Smooth muscle cell (in vitro differentiated cells): ENCODE data around the gene ENTPD8. TPM values are rescaled to one million over a fixed set of nuclear protein-coding genes. Genes with fewer than 3 reads are reported as not detected.

Experiments
- DNase-seq: peaks from one replicate; lab custom pipeline; 2025; ENCODE audit not compliant: unreplicated experiment; lab: John Stamatoyannopoulos, UW
- H2AFZ ChIP-seq: fragments of 200-600 bp; sonication (generic); 2 replicates; pipeline ENCODE4 v1.6.0; 2016; ENCODE audit warnings: antibody characterized with exemption, low read depth, mild to moderate bottlenecking
- H3F3A ChIP-seq: fragments of 200-600 bp; sonication (generic); 2 replicates; pipeline ENCODE4 v1.6.0; 2017; ENCODE audit warnings: antibody characterized with exemption, low read depth
- H3K27ac ChIP-seq: fragments of 200-600 bp; sonication (generic); 2 replicates; pipeline ENCODE4 v1.5.1; 2016; ENCODE audit warnings: low read depth, mild to moderate bottlenecking
- H3K27me3 ChIP-seq: fragments of 200-600 bp; sonication (generic); 2 replicates; pipeline ENCODE4 v1.6.1; 2016; ENCODE audit warnings: low read depth, mild to moderate bottlenecking
- H3K36me3 ChIP-seq: fragments of 200-600 bp; sonication (generic); 2 replicates; pipeline ENCODE4 v1.5.1; 2016; ENCODE audit warnings: low read depth
- H3K4me1 ChIP-seq: fragments of 200-600 bp; sonication (generic); 2 replicates; pipeline ENCODE4 v1.5.1; 2016; ENCODE audit warnings: low read depth
- H3K4me2 ChIP-seq: fragments of 200-600 bp; sonication (generic); 2 replicates; pipeline ENCODE4 v1.6.0; 2016; ENCODE audit warnings: mild to moderate bottlenecking
- H3K4me3 ChIP-seq: fragments of 200-600 bp; sonication (generic); 2 replicates; pipeline ENCODE4 v1.5.1; 2016; ENCODE audit warnings: mild to moderate bottlenecking
- H3K79me2 ChIP-seq: fragments of 200-600 bp; sonication (generic); 2 replicates; pipeline ENCODE4 v1.6.0; 2016; ENCODE audit warnings: low read depth, mild to moderate bottlenecking
- H3K9ac ChIP-seq: fragments of 200-600 bp; sonication (generic); 2 replicates; pipeline ENCODE4 v1.6.0; 2016; ENCODE audit warnings: low read depth
- H3K9me3 ChIP-seq: fragments of 200-600 bp; sonication (generic); replicated peaks from 2 replicates; pipeline ENCODE4 v1.5.1; 2016; ENCODE audit warnings: low read depth
- H4K20me1 ChIP-seq: fragments of 200-600 bp; sonication (generic); 2 replicates; pipeline ENCODE4 v1.6.0; 2016; ENCODE audit warnings: low read depth
- WGBS: methylation state at CpG from one replicate; pipeline ENCODE4 v1.1.7; 2016; ENCODE audit warnings: low lambda C conversion rate; 5-methylcytosine and 5-hydroxymethylcytosine counted together
- polyA plus RNA-seq: library from polyadenylated mRNA; unstranded; fragments of >200 nt; fragmentation: Nextera tagmentation; extraction: Ambion mirVana; gene quantifications from 2 replicates; pipeline ENCODE4 v1.2.1, GENCODE V29; 2016
- total RNA-seq: library from RNA; depleted of rRNA; stranded (reverse); fragments of >200 nt; gene quantifications from 2 replicates; pipeline ENCODE4 v1.2.3, GENCODE V29; 2014
- TF ChIP-seq, protein P1 (sequence below): fragments of 200-600 bp; sonication (generic); IDR thresholded peaks from 2 replicates; pipeline ENCODE4 v1.5.1; 2017; ENCODE audit warnings: borderline replicate concordance, mild to moderate bottlenecking, antibody characterized with exemption; ENCODE audit not compliant: insufficient read depth, poor library complexity, severe bottlenecking

The ENTPD8 gene
- total and polyA plus RNA-seq, 2 experiments from 2014 or later = not detected

DNA sequence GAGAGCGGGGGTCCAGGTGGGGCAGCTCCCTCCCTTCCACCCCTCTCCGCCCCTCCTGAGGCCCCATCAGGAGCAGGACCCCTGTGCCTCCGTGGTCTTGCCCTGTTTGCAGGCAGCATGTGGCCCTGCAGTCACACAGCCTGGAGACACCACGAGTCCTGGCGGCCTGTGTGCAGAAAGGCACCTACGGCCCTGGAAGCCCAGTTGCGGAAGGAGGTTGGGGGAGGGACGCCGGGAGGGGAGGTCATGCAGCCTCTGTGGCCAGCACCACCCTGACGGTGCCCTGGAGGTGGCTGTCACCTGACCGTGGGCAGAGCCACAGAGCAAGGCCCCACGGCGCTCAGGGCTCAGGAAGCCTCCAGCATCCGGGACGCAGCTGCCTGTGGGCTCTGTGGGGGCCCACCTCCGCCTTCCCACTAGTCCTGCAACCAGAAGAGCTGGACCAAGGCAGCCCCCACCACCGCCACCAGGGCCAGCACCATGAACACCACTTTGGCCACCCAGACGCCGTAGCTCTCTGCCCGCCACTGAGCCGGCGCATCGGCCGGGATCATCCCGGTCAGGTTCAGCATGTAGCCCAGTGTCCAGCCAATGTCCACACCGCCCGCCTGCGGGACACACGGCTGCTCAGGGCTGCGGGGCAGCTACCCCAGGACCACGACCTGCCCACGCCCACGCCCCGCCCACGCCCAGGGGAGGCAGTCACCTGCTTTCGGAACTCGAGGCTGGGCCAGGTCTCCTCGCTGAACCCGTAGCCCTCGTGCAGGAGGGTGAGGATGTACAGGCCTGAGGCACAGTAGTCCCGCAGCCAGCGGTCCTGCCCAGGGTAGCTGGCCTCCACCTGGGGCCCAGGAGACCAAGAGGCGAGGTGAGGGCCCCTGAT, 6.4 kb downstream of the ENTPD8 start:
- Histone ChIP-seq H2AFZ (no peak overlapping the region), H3K27ac (no peak overlapping the region), H4K20me1 (no peaks in the 10 kb centered on the region), H3K9ac (no peak overlapping the region), H3K4me1 (no peaks in the 10 kb centered on the region), H3K27me3 (no peaks in the 10 kb centered on the region), H3K79me2 (no peaks in the 10 kb centered on the region), H3K4me3 (no peak overlapping the region), H3K36me3 (no peaks in the 10 kb centered on the region), H3F3A (no peaks in the 10 kb centered on the region), H3K9me3 (no peaks in the 10 kb centered on the region), H3K4me2 (no peak overlapping the region)
- WGBS = 96% methylated on average over 42 of the region's 43 CpGs
- no peak for DNase-seq
- TF ChIP-seq, protein P1, sequence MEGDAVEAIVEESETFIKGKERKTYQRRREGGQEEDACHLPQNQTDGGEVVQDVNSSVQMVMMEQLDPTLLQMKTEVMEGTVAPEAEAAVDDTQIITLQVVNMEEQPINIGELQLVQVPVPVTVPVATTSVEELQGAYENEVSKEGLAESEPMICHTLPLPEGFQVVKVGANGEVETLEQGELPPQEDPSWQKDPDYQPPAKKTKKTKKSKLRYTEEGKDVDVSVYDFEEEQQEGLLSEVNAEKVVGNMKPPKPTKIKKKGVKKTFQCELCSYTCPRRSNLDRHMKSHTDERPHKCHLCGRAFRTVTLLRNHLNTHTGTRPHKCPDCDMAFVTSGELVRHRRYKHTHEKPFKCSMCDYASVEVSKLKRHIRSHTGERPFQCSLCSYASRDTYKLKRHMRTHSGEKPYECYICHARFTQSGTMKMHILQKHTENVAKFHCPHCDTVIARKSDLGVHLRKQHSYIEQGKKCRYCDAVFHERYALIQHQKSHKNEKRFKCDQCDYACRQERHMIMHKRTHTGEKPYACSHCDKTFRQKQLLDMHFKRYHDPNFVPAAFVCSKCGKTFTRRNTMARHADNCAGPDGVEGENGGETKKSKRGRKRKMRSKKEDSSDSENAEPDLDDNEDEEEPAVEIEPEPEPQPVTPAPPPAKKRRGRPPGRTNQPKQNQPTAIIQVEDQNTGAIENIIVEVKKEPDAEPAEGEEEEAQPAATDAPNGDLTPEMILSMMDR = no peak

DNA sequence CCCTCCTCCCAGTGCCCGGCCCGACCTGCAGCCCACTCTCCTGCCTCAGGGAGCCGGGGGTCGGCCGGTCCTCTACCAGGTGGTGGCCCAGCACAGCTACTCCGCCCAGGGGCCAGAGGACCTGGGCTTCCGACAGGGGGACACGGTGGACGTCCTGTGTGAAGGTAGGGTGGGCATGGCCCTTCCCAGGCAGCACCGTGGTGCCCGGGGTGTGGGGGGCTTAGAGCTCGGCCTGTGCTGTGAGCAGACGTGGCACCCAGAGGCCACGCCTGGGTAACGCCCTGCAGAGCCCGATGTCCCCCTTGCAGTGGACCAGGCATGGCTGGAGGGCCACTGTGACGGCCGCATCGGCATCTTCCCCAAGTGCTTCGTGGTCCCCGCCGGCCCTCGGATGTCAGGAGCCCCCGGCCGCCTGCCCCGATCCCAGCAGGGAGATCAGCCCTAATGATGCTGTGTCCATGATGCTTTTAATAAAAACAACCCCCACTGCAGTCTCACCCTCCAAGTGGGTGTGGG, 7.2 kb downstream of the ENTPD8 start:
- Histone ChIP-seq H3K4me3 (no peak overlapping the region), H3K9me3 (no peaks in the 10 kb centered on the region), H3K9ac (no peak overlapping the region), H3F3A (no peaks in the 10 kb centered on the region), H3K27ac (no peak overlapping the region), H3K27me3 (no peaks in the 10 kb centered on the region), H3K4me2 (no peak overlapping the region), H3K36me3 (no peaks in the 10 kb centered on the region), H3K4me1 (no peaks in the 10 kb centered on the region), H4K20me1 (no peaks in the 10 kb centered on the region), H2AFZ (no peak overlapping the region), H3K79me2 (no peaks in the 10 kb centered on the region)
- TF ChIP-seq, protein P1 = no peak
- DNase-seq = no peak
- WGBS = 89% methylated on average over 26 of the region's 26 CpGs

DNA sequence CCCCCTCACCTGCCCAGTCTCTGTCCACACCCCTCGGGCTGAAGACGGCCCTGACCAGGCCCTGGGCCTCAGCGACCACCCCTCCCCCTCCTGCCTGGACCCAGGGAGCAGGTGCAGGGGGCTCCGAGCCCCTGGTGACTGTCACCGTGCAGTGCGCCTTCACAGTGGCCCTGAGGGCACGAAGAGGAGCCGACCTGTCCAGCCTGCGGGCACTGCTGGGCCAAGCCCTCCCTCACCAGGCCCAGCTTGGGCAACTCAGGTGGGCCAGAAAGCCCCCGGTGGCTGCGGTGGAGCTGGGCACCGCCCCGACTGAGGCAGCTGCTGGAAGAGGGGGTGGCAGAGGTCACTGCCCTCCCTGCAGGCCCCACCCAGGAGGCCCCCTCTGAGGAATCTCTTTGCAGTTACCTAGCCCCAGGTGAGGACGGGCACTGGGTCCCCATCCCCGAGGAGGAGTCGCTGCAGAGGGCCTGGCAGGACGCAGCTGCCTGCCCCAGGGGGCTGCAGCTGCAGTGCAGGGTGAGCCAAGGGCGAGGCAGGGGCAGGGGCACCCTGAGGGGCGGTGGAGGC, 7.7 kb downstream of the ENTPD8 start:
- no peak overlapping the region for H3K9ac ChIP-seq
- WGBS = 90% methylated on average over 19 of the region's 19 CpGs

More for the DNA sequence above, 7.7 kb downstream of the ENTPD8 start:
- Histone ChIP-seq H3K79me2 (no peaks in the 10 kb centered on the region), H4K20me1 (no peaks in the 10 kb centered on the region), H3K4me3 (no peak overlapping the region), H3K4me1 (no peaks in the 10 kb centered on the region), H2AFZ (no peak overlapping the region), H3K4me2 (no peak overlapping the region), H3K27ac (no peak overlapping the region), H3K36me3 (no peaks in the 10 kb centered on the region), H3K9me3 (no peaks in the 10 kb centered on the region), H3K27me3 (no peaks in the 10 kb centered on the region), H3F3A (no peaks in the 10 kb centered on the region)
- DNase-seq = no peak
- TF ChIP-seq, protein P1 = no peak
